ENCODE data around the gene SORCS1.

GRCh38 chr10:106765241-106765754 lies 399.2 kb downstream of the SORCS1 start:
- TF ChIP-seq POLR2A (IDR thresholded peaks at IDR 0.05) (no peak), CTCF (IDR thresholded peaks at IDR 0.05) (no peak)
